ENCODE results near the gene ERP44. TPM values are rescaled to one million over a fixed set of nuclear protein-coding genes. Genes with fewer than 3 reads are reported as not detected.

ERP44 gene
- total RNA-seq, 4 donors from 2014 or later: 10.1 to 15.7 (median 13.0) TPM

DNA sequence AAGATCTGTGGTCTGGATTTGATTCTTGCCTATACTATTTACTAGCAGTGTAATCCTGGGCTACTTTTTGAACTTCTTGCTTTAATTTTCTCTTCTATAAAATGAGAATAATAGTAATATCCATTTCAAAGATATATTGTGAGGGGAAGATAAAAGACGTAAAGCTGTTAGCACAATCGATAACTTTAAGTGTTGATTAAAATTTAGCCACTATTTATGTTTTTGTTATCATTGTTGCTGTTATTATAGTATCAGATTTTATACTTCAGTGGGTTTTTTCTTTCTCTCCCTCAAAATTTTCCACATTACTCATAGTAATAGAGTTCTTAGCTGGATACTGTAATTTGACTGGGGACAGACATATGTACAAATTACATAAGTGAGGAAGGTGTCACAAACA lies 150.3 kb downstream of the ERP44 start:
- intact Hi-C loops (cut with DNase I; ENCODE audit: low total_unique reads): no loop called here
- 67 to 95% methylated on average over 2 of the region's 2 CpGs for WGBS, 2 donors
- DNase-seq (ENCODE audit: low spot score in 2 of 2): no peak
- H3K4me3 ChIP-seq (ENCODE audit: low read depth, poor library complexity, severe bottlenecking): no peak overlapping the region
- TF ChIP-seq, protein P1, sequence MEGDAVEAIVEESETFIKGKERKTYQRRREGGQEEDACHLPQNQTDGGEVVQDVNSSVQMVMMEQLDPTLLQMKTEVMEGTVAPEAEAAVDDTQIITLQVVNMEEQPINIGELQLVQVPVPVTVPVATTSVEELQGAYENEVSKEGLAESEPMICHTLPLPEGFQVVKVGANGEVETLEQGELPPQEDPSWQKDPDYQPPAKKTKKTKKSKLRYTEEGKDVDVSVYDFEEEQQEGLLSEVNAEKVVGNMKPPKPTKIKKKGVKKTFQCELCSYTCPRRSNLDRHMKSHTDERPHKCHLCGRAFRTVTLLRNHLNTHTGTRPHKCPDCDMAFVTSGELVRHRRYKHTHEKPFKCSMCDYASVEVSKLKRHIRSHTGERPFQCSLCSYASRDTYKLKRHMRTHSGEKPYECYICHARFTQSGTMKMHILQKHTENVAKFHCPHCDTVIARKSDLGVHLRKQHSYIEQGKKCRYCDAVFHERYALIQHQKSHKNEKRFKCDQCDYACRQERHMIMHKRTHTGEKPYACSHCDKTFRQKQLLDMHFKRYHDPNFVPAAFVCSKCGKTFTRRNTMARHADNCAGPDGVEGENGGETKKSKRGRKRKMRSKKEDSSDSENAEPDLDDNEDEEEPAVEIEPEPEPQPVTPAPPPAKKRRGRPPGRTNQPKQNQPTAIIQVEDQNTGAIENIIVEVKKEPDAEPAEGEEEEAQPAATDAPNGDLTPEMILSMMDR (IDR thresholded peaks at IDR 0.05): no peak
- TF ChIP-seq POLR2A (IDR thresholded peaks at IDR 0.05): no peak

DNA sequence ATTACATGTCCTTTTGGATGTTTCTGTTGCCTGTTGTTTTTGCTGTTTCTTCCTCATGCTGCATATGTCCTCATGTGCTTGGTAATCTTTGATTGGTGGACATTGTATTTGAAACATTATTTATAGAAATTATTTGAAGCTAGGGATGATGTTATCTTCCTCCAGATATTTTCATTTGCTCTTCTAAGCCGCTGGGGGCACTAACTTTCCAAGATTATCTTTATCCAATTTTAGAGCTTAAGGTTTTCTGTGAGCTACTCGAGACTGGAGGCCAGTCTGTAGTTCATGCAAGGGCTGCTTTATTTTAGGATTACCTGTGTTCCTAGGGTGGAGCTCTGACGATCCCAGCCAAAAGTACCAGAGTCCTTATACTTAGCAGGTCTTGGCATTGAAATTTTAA lies 151.4 kb downstream of the ERP44 start:
- no peak overlapping the region for H3K4me3 ChIP-seq (ENCODE audit: low read depth, poor library complexity, severe bottlenecking)
- intact Hi-C loops (cut with DNase I; ENCODE audit: low total_unique reads): no loop called here
- DNase-seq (ENCODE audit: low spot score in 2 of 2): no peak
- no peak for TF ChIP-seq POLR2A (IDR thresholded peaks at IDR 0.05)
- TF ChIP-seq, protein P1 (IDR thresholded peaks at IDR 0.05): no peak
- WGBS, 2 donors: 51 to 57% methylated on average over 3 of the region's 3 CpGs

DNA sequence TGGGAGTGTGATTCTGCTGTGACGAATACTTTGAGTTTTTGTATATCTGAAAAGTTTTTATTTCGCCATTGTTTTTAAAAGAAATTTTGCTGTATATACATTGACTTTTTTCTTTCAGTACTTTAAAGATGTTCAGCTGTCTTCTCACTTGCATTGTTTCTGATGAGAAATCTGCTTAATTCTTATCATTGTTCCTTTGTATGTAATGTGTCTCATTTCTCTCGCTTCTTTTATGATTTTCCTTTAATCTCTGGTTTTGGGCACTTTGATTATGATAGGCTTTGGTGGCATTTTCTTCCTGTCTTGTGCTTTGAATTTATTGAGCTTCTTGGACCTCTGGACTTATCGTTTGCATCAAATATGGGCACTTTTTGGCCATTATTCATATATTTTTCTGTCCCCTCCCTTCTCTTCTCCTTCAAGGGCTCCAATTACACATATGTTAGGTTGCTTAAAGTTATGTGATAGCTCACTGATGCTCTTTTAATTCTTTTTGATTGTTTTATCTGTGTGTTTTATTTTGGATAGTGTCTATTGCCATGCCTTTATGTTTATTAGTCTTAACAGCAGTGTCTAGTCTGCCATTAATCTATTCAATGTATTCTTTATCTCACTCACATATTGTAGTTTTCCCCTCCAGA lies 161.7 kb downstream of the ERP44 start:
- intact Hi-C loops (cut with DNase I; ENCODE audit: low total_unique reads): no loop called here
- TF ChIP-seq POLR2A (IDR thresholded peaks at IDR 0.05): no peak
- TF ChIP-seq, protein P1 (IDR thresholded peaks at IDR 0.05): no peak
- DNase-seq (ENCODE audit: low spot score in 2 of 2): no peak
- 98 to 99% methylated on average over 4 of the region's 4 CpGs for WGBS, 2 donors
- H3K4me3 ChIP-seq (ENCODE audit: low read depth, poor library complexity, severe bottlenecking): no peak overlapping the region

DNA sequence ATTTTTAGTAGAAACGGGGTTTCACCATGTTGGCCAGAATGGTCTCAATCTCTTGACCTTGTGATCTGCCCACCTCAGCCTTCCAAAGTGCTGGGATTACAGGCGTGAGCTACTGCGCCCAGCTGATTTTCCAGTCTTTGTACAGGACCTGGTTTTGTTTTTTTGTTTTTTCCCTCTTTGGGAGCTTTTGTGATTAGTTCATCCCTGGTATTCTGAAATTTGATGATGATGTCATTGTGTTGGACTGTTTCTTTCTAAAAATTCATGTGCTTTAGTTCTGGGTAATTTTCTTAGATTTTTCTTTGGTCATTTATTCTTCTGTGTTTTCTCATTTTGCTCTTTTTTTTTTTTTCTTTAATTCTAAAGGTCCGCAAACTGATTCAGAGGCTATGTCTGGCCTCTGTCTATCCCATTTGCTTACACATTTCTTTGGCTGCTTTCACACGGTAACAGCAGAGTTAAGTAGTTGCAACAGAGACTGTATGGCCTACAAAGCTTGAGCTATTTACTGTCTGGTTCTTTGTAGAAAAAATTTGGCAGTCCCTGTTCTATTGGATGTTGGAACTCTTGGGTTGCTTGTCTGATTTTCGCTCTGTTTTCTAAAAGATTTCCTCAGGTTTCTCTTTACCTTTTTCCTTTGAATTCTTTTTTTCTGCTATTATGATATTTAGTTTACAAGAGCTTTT lies 167.5 kb downstream of the ERP44 start:
- WGBS, 2 donors: 93 to 94% methylated on average over 6 of the region's 6 CpGs
- intact Hi-C loops (cut with DNase I; ENCODE audit: low total_unique reads): no loop called here

DNA sequence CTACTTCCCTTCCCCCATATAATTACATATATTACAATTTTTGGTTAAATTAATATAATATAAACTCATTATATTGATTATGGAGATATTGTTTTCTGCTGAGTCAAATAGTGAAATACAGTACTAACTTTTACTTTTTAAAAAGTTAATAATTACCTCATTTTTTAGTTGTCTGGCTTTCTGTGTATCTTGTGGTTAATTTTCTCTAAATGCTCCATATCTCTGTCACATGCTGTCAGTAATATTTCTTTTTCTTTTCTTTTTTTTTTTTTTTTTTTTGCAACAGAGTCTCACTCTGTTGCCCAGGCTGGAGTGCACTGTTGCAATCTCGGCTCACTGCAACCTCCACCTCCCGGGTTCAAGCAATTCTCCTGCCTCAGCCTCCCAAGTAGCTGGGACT lies 169.1 kb downstream of the ERP44 start:
- 98 to 100% methylated on average over 2 of the region's 2 CpGs for WGBS, 2 donors
- no peak for DNase-seq (ENCODE audit: low spot score in 2 of 2)
- TF ChIP-seq POLR2A (IDR thresholded peaks at IDR 0.05): no peak
- intact Hi-C loops (cut with DNase I; ENCODE audit: low total_unique reads): no loop called here
- H3K4me3 ChIP-seq (ENCODE audit: low read depth, poor library complexity, severe bottlenecking): no peak overlapping the region

More for the DNA sequence above, 167.5 kb downstream of the ERP44 start:
- no peak for DNase-seq (ENCODE audit: low spot score in 2 of 2)
- H3K4me3 ChIP-seq (ENCODE audit: low read depth, poor library complexity, severe bottlenecking): no peak overlapping the region
- no peak for TF ChIP-seq POLR2A (IDR thresholded peaks at IDR 0.05)
- TF ChIP-seq, protein P1 (IDR thresholded peaks at IDR 0.05): no peak

Other genes with a start within 250 kb of the ERP44 start
- 10 to 100 TPM; 30.7 to 42.9 (median 34.3) TPM for gene STX17, start 192.3 kb downstream of the ERP44 start, total RNA-seq
- gene INVS, start 243 bp upstream of the ERP44 start, total RNA-seq: 10 to 100 TPM in 2 of 4 donors, 1 to 10 TPM in 2; 8.3 to 14.4 (median 10.8) TPM

All from lower leg skin (tissue), 4 donors.